GM19351 (cell line): ENCODE measurements around the gene MORN1.

Source experiments
- ATAC-seq: cut with Tn5 transposase; IDR thresholded peaks from one replicate; pipeline ENCODE4 v1.9.1; 2021; ENCODE audit warnings: mild to moderate bottlenecking, moderate library complexity; ENCODE audit not compliant: unreplicated experiment

MORN1 gene

GRCh38 chr1:2388004-2388913, 3.1 kb downstream of the MORN1 start:
- no peak for ATAC-seq

- ATAC-seq: no peak
Observed at GRCh38 chr1:2386636-2387611, 4.4 kb downstream of the MORN1 start.

- ATAC-seq: no peak
Observed at GRCh38 chr1:2385606-2386280, 5.6 kb downstream of the MORN1 start.

GRCh38 chr1:2384941-2385481, 6.3 kb downstream of the MORN1 start:
- no peak for ATAC-seq

- no peak for ATAC-seq
Observed at GRCh38 chr1:2384130-2384860, 7.1 kb downstream of the MORN1 start.

GRCh38 chr1:2383576-2383975, 7.8 kb downstream of the MORN1 start:
- ATAC-seq: no peak

GRCh38 chr1:2382621-2383361, 8.6 kb downstream of the MORN1 start:
- ATAC-seq: no peak

GRCh38 chr1:2381741-2382620, 9.4 kb downstream of the MORN1 start:
- ATAC-seq: peak; percentile 80

- no peak for ATAC-seq
Observed at GRCh38 chr1:2380816-2381591, 10.3 kb downstream of the MORN1 start.

- no peak for ATAC-seq
Observed at GRCh38 chr1:2379733-2380404, 11.5 kb downstream of the MORN1 start.

GRCh38 chr1:2378956-2379732, 12.2 kb downstream of the MORN1 start:
- ATAC-seq: no peak

- ATAC-seq: no peak
Observed at GRCh38 chr1:2378441-2378851, 12.9 kb downstream of the MORN1 start.

GRCh38 chr1:2377751-2378440, 13.5 kb downstream of the MORN1 start:
- ATAC-seq: no peak

- ATAC-seq: no peak
Observed at GRCh38 chr1:2376931-2377672, 14.3 kb downstream of the MORN1 start.

GRCh38 chr1:2376261-2376741, 15.1 kb downstream of the MORN1 start:
- no peak for ATAC-seq
